ENCODE data around the gene CNKSR2.

GRCh38 chrX:21658746-21659145 is 284.5 kb downstream of the CNKSR2 start:
- TF ChIP-seq NANOG (IDR thresholded peaks at IDR 0.05; ENCODE audit: borderline replicate concordance) (no peak), CTCF (conservative IDR thresholded peaks at IDR 0.05; ENCODE audit: low read depth in 2 of 2) (no peak), POLR2AphosphoS5 (IDR thresholded peaks at IDR 0.05; ENCODE audit: low read depth) (no peak), EZH2 (IDR thresholded peaks at IDR 0.05; ENCODE audit: low read depth, unreplicated experiment) (no peak), EZH2phosphoT487 (IDR thresholded peaks at IDR 0.05; ENCODE audit: unreplicated experiment) (no peak), CREB1 (CRISPR knock-in tag; IDR thresholded peaks at IDR 0.05; ENCODE audit: low read depth) (no peak), JUNB (IDR thresholded peaks at IDR 0.05; ENCODE audit: unreplicated experiment) (no peak), ZNF114 (CRISPR knock-in tag; IDR thresholded peaks at IDR 0.05) (no peak), ZNF331 (CRISPR knock-in tag; IDR thresholded peaks at IDR 0.05; ENCODE audit: low read depth) (no peak)
- TF ChIP-seq, protein P1, sequence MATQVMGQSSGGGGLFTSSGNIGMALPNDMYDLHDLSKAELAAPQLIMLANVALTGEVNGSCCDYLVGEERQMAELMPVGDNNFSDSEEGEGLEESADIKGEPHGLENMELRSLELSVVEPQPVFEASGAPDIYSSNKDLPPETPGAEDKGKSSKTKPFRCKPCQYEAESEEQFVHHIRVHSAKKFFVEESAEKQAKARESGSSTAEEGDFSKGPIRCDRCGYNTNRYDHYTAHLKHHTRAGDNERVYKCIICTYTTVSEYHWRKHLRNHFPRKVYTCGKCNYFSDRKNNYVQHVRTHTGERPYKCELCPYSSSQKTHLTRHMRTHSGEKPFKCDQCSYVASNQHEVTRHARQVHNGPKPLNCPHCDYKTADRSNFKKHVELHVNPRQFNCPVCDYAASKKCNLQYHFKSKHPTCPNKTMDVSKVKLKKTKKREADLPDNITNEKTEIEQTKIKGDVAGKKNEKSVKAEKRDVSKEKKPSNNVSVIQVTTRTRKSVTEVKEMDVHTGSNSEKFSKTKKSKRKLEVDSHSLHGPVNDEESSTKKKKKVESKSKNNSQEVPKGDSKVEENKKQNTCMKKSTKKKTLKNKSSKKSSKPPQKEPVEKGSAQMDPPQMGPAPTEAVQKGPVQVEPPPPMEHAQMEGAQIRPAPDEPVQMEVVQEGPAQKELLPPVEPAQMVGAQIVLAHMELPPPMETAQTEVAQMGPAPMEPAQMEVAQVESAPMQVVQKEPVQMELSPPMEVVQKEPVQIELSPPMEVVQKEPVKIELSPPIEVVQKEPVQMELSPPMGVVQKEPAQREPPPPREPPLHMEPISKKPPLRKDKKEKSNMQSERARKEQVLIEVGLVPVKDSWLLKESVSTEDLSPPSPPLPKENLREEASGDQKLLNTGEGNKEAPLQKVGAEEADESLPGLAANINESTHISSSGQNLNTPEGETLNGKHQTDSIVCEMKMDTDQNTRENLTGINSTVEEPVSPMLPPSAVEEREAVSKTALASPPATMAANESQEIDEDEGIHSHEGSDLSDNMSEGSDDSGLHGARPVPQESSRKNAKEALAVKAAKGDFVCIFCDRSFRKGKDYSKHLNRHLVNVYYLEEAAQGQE (IDR thresholded peaks at IDR 0.05; ENCODE audit: unreplicated experiment) = no peak
- TF ChIP-seq, protein P2, sequence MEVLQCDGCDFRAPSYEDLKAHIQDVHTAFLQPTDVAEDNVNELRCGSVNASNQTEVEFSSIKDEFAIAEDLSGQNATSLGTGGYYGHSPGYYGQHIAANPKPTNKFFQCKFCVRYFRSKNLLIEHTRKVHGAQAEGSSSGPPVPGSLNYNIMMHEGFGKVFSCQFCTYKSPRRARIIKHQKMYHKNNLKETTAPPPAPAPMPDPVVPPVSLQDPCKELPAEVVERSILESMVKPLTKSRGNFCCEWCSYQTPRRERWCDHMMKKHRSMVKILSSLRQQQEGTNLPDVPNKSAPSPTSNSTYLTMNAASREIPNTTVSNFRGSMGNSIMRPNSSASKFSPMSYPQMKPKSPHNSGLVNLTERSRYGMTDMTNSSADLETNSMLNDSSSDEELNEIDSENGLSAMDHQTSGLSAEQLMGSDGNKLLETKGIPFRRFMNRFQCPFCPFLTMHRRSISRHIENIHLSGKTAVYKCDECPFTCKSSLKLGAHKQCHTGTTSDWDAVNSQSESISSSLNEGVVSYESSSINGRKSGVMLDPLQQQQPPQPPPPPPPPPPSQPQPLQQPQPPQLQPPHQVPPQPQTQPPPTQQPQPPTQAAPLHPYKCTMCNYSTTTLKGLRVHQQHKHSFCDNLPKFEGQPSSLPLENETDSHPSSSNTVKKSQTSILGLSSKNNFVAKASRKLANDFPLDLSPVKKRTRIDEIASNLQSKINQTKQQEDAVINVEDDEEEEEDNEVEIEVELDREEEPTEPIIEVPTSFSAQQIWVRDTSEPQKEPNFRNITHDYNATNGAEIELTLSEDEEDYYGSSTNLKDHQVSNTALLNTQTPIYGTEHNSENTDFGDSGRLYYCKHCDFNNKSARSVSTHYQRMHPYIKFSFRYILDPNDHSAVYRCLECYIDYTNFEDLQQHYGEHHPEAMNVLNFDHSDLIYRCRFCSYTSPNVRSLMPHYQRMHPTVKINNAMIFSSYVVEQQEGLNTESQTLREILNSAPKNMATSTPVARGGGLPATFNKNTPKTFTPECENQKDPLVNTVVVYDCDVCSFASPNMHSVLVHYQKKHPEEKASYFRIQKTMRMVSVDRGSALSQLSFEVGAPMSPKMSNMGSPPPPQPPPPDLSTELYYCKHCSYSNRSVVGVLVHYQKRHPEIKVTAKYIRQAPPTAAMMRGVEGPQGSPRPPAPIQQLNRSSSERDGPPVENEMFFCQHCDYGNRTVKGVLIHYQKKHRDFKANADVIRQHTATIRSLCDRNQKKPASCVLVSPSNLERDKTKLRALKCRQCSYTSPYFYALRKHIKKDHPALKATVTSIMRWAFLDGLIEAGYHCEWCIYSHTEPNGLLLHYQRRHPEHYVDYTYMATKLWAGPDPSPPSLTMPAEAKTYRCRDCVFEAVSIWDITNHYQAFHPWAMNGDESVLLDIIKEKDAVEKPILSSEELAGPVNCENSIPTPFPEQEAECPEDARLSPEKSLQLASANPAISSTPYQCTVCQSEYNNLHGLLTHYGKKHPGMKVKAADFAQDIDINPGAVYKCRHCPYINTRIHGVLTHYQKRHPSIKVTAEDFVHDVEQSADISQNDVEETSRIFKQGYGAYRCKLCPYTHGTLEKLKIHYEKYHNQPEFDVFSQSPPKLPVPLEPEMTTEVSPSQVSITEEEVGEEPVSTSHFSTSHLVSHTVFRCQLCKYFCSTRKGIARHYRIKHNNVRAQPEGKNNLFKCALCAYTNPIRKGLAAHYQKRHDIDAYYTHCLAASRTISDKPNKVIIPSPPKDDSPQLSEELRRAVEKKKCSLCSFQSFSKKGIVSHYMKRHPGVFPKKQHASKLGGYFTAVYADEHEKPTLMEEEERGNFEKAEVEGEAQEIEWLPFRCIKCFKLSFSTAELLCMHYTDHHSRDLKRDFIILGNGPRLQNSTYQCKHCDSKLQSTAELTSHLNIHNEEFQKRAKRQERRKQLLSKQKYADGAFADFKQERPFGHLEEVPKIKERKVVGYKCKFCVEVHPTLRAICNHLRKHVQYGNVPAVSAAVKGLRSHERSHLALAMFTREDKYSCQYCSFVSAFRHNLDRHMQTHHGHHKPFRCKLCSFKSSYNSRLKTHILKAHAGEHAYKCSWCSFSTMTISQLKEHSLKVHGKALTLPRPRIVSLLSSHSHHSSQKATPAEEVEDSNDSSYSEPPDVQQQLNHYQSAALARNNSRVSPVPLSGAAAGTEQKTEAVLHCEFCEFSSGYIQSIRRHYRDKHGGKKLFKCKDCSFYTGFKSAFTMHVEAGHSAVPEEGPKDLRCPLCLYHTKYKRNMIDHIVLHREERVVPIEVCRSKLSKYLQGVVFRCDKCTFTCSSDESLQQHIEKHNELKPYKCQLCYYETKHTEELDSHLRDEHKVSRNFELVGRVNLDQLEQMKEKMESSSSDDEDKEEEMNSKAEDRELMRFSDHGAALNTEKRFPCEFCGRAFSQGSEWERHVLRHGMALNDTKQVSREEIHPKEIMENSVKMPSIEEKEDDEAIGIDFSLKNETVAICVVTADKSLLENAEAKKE (CRISPR knock-in tag; IDR thresholded peaks at IDR 0.05) = no peak
